HEK293 (cell line): Measurements from ENCODE around the gene CARD10.
A peak's percentile ranks its signal among the peaks of the same experiment; 100 is the strongest.

Source experiments
- CTCF ChIA-PET: fragments of 350-600 bp; formaldehyde crosslinking; extraction: SDS; loops from one replicate; lab custom pipeline; 2021; ENCODE audit warnings: antibody characterized with exemption; lab: Yijun Ruan, JAX
- POLR2A ChIA-PET: fragments of 300-600 bp; formaldehyde crosslinking; extraction: SDS; loops from one replicate; lab custom pipeline; 2020; ENCODE audit warnings: antibody characterized with exemption, inconsistent platforms; lab: Yijun Ruan, JAX
- H3K27ac ChIP-seq: fragments of 200-500 bp; sonication (Bioruptor generic); 2 replicates; pipeline ENCODE4 v1.5.1; 2014; ENCODE audit warnings: low read depth, low read length, control low read depth, inconsistent platforms; ENCODE audit errors: extremely low read depth
- H3K36me3 ChIP-seq, 2 experiments: fragments of 200-500 bp in 1 of 2; sonication (Bioruptor generic) in 1 of 2; 1 replicate in 1 of 2; 2 replicates in 1 of 2; pipeline ENCODE4 v1.5.1; 2014 to 2017; ENCODE audit warnings: inconsistent platforms in 2 of 2, low read length in 2 of 2; ENCODE audit not compliant: control insufficient read depth in 2 of 2, insufficient read depth in 1 of 2
- H3K4me1 ChIP-seq: fragments of 200-500 bp; sonication (Bioruptor generic); 2 replicates; pipeline ENCODE4 v1.5.1; 2014; ENCODE audit warnings: mild to moderate bottlenecking, low read length, inconsistent platforms; ENCODE audit not compliant: control insufficient read depth, insufficient read depth
- H3K4me3 ChIP-seq: 2 replicates; pipeline ENCODE4 v1.5.1; 2011; ENCODE audit warnings: low read depth, mild to moderate bottlenecking, control low read depth, low read length, moderate library complexity
- H3K9me3 ChIP-seq: fragments of 200-500 bp; sonication (Bioruptor generic); 2 replicates; pipeline ENCODE4 v1.5.1; 2014; ENCODE audit warnings: low read depth, low read length, inconsistent platforms; ENCODE audit not compliant: control insufficient read depth, insufficient read depth
- GLIS1 ChIP-seq: fragments of 450-650 bp; formaldehyde crosslinking; IDR thresholded peaks from 2 replicates; pipeline ENCODE4 v1.5.1; 2016; ENCODE audit warnings: missing biosample characterization, missing genetic modification characterization
- MZF1 ChIP-seq: fragments of 450-650 bp; formaldehyde crosslinking; IDR thresholded peaks from 2 replicates; pipeline ENCODE4 v1.5.1; 2017; ENCODE audit warnings: missing biosample characterization, missing genetic modification characterization, borderline replicate concordance
- REPIN1 ChIP-seq: fragments of 450-650 bp; formaldehyde crosslinking; IDR thresholded peaks from 2 replicates; pipeline ENCODE4 v1.5.1; 2017; ENCODE audit warnings: missing biosample characterization, missing genetic modification characterization, low read depth
- WT1 ChIP-seq: fragments of 450-650 bp; formaldehyde crosslinking; IDR thresholded peaks from 2 replicates; pipeline ENCODE4 v1.5.1; 2016; ENCODE audit warnings: missing biosample characterization, missing genetic modification characterization
- ZBTB20 ChIP-seq: fragments of 450-650 bp; formaldehyde crosslinking; IDR thresholded peaks from 2 replicates; pipeline ENCODE4 v1.5.1; 2016; ENCODE audit warnings: missing biosample characterization, missing genetic modification characterization
- ZBTB48 ChIP-seq: fragments of 450-650 bp; formaldehyde crosslinking; IDR thresholded peaks from 2 replicates; pipeline ENCODE4 v1.5.1; 2016; ENCODE audit warnings: missing biosample characterization, missing genetic modification characterization
- ZBTB7A ChIP-seq: fragments of 450-650 bp; formaldehyde crosslinking; IDR thresholded peaks from 2 replicates; pipeline ENCODE4 v1.5.1; 2016; ENCODE audit warnings: low read depth, missing biosample characterization, missing genetic modification characterization
- ZEB2 ChIP-seq: fragments of 450-650 bp; formaldehyde crosslinking; IDR thresholded peaks from 2 replicates; pipeline ENCODE4 v1.5.1; 2016; ENCODE audit warnings: missing biosample characterization, missing genetic modification characterization
- ZIC2 ChIP-seq: fragments of 450-650 bp; formaldehyde crosslinking; IDR thresholded peaks from 2 replicates; pipeline ENCODE4 v1.5.1; 2016; ENCODE audit warnings: missing biosample characterization, missing genetic modification characterization
- ZNF121 ChIP-seq: fragments of 450-650 bp; formaldehyde crosslinking; IDR thresholded peaks from 2 replicates; pipeline ENCODE4 v1.5.1; 2016; ENCODE audit warnings: missing biosample characterization, missing genetic modification characterization
- ZNF132 ChIP-seq: fragments of 450-650 bp; formaldehyde crosslinking; IDR thresholded peaks from 2 replicates; pipeline ENCODE4 v1.5.1; 2017; ENCODE audit warnings: missing biosample characterization, missing genetic modification characterization, borderline replicate concordance
- ZNF19 ChIP-seq: fragments of 450-650 bp; formaldehyde crosslinking; IDR thresholded peaks from 2 replicates; pipeline ENCODE4; 2016; ENCODE audit warnings: missing biosample characterization, missing genetic modification characterization, low read depth
- ZNF23 ChIP-seq: fragments of 450-650 bp; formaldehyde crosslinking; IDR thresholded peaks from 2 replicates; pipeline ENCODE4 v1.5.1; 2016; ENCODE audit warnings: missing biosample characterization, missing genetic modification characterization, borderline replicate concordance
- ZNF302 ChIP-seq: fragments of 450-650 bp; formaldehyde crosslinking; IDR thresholded peaks from 2 replicates; pipeline ENCODE4 v1.5.1; 2016; ENCODE audit warnings: missing biosample characterization, missing genetic modification characterization, low read depth
- ZNF510 ChIP-seq: fragments of 450-650 bp; formaldehyde crosslinking; IDR thresholded peaks from 2 replicates; pipeline ENCODE4 v1.5.1; 2018; ENCODE audit warnings: mild to moderate bottlenecking, missing genetic modification characterization, missing biosample characterization; ENCODE audit not compliant: insufficient replicate concordance
- ZNF624 ChIP-seq: fragments of 450-650 bp; formaldehyde crosslinking; IDR thresholded peaks from 2 replicates; pipeline ENCODE4 v1.5.1; 2017; ENCODE audit warnings: missing biosample characterization, missing genetic modification characterization
- ZNF654 ChIP-seq: fragments of 450-650 bp; formaldehyde crosslinking; IDR thresholded peaks from 2 replicates; pipeline ENCODE4 v1.5.1; 2016; ENCODE audit warnings: low read depth, missing biosample characterization, missing genetic modification characterization
- ZNF747 ChIP-seq: fragments of 450-650 bp; formaldehyde crosslinking; IDR thresholded peaks from 2 replicates; pipeline ENCODE4 v1.5.1; 2016; ENCODE audit warnings: missing biosample characterization, missing genetic modification characterization
- ZNF768 ChIP-seq: fragments of 450-650 bp; formaldehyde crosslinking; IDR thresholded peaks from 2 replicates; pipeline ENCODE4 v1.5.1; 2018; ENCODE audit warnings: missing biosample characterization, mild to moderate bottlenecking, missing genetic modification characterization
- ZNF791 ChIP-seq: fragments of 450-650 bp; formaldehyde crosslinking; IDR thresholded peaks from 2 replicates; pipeline ENCODE4 v1.5.1; 2016; ENCODE audit warnings: missing biosample characterization, missing genetic modification characterization
- ZXDB ChIP-seq: fragments of 450-650 bp; formaldehyde crosslinking; IDR thresholded peaks from 2 replicates; pipeline ENCODE4 v1.5.1; 2016; ENCODE audit warnings: missing biosample characterization, missing genetic modification characterization
- TF ChIP-seq, protein P1 (sequence below): fragments of 450-650 bp; formaldehyde crosslinking; IDR thresholded peaks from 2 replicates; pipeline ENCODE4 v1.5.1; 2016; ENCODE audit warnings: missing biosample characterization, missing genetic modification characterization
- TF ChIP-seq, protein P2 (sequence below): fragments of 450-650 bp; formaldehyde crosslinking; IDR thresholded peaks from 2 replicates; pipeline ENCODE4 v1.5.0; 2017; ENCODE audit warnings: missing biosample characterization, missing genetic modification characterization, borderline replicate concordance
- TF ChIP-seq, protein P3 (sequence below): fragments of 450-650 bp; formaldehyde crosslinking; IDR thresholded peaks from 2 replicates; pipeline ENCODE4 v1.5.1; 2016; ENCODE audit warnings: missing biosample characterization, missing genetic modification characterization

CARD10 gene

DNA sequence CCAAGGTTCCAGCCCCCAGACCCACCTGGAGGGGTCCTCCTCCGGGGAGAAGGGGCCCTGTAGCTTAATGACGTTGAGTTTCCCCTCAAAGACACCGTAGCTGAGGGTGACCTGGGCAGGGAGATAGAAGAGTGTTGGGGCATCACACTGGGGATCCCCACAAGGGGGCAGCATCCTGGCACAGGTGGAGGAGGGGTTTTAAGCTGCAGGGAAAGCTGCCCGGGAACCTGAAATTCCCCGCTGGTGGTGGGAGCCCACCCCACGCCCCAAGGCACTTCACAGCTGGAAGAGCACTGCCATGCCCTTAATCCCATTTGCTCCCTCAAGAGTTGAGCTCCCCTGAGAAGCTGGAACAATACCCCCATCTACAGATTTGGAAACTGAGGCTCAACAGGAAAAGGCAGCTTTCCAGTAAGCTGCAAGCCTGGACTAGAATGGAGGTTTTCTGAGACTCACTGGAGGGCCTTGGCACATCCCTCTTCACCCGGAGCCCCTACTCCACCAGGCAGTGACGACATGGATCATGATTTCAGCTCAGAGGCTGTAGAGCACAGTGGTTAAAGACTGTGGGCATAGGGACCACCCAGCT, 46.7 kb downstream of the CARD10 start:
- H3K4me3 ChIP-seq = no peak overlapping the region
- no peak overlapping the region for H3K27ac ChIP-seq
- H3K4me1 ChIP-seq = no peaks in the 10 kb centered on the region
- POLR2A ChIA-PET = interaction anchor here (0.7 to 1.7 kb wide), 3 partner anchors 40 to 69 kb away, joined by 3 to 5 read pairs (median 3); no protein-coding TSS in a partner anchor
- no peaks in the 10 kb centered on the region for H3K36me3 ChIP-seq
- TF ChIP-seq ZIC2 (tag by site-specific recombination) (0 out of 2 replicates have a peak, but pooled peaks have one; percentile 11), ZNF302 (no peak), ZNF624 (tag by site-specific recombination) (no peak), ZNF654 (tag by site-specific recombination) (peak; percentile 41), ZBTB20 (tag by site-specific recombination) (peak; percentile 19; the same call in 1 of the 2 replicates)
- TF ChIP-seq, protein P1, sequence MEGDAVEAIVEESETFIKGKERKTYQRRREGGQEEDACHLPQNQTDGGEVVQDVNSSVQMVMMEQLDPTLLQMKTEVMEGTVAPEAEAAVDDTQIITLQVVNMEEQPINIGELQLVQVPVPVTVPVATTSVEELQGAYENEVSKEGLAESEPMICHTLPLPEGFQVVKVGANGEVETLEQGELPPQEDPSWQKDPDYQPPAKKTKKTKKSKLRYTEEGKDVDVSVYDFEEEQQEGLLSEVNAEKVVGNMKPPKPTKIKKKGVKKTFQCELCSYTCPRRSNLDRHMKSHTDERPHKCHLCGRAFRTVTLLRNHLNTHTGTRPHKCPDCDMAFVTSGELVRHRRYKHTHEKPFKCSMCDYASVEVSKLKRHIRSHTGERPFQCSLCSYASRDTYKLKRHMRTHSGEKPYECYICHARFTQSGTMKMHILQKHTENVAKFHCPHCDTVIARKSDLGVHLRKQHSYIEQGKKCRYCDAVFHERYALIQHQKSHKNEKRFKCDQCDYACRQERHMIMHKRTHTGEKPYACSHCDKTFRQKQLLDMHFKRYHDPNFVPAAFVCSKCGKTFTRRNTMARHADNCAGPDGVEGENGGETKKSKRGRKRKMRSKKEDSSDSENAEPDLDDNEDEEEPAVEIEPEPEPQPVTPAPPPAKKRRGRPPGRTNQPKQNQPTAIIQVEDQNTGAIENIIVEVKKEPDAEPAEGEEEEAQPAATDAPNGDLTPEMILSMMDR = peak; percentile 63
- H3K9me3 ChIP-seq = no peaks in the 10 kb centered on the region
- CTCF ChIA-PET = interaction anchor here (0.5 to 7.2 kb wide), 41 partner anchors 9 to 1242 kb away, joined by 3 to 115 read pairs (median 5); partner anchors contain the start of genes CARD10 and MFNG

DNA sequence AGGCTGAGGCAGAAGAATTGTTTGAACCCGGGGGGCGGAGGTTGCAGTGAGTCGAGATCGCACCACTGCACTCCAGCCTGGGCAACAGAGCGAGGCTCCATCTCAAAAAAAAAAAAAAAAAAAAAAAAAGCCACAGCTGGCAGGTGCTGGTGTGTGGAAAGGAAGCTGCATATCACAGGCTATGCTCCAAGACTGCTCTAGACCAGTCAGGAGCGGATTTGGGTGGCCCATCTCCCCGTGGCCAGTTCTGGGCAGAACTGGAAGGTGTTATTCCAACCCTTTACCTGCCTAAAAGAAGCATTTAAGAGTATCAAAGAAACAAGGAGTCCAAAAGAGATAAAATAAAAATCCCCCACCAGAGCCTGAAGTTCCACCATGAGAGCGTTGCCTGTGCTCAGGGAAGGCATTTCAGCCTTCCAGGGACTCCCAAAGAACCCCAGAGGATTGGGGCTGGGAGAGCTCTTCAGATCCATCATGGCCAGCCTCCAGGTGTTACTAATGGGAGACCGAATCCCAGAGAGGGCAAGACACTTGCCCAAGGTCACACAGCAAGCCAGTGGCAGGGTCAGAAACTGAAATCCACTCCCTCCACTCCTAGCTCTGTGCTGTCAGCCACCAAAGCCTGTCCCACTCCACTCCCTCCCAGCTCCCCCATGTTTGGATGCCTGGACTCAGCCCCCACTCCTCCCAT, 47.3 kb downstream of the CARD10 start:
- Histone ChIP-seq H3K36me3 (no peaks in the 10 kb centered on the region), H3K4me3 (no peak overlapping the region)
- TF ChIP-seq ZNF19 (tag by site-specific recombination) (no peak), ZNF768 (tag by site-specific recombination) (peak; percentile 77; the same call in 1 of the 2 replicates), ZBTB48 (no peak), ZNF791 (no peak)
- TF ChIP-seq, all 188 proteins: peak for 1
- Histone ChIP-seq H3K4me1 (no peaks in the 10 kb centered on the region), H3K9me3 (no peaks in the 10 kb centered on the region), H3K27ac (no peak overlapping the region)
- ChIA-PET CTCF (interaction anchor here (0.5 to 7.2 kb wide), 35 partner anchors 9 to 1031 kb away, joined by 3 to 115 read pairs (median 6); partner anchors contain the start of genes CARD10 and MFNG), POLR2A (interaction anchor here (1.7 kb wide), 1 partner anchor 41 kb away, joined by 5 read pairs; no protein-coding TSS in a partner anchor)

DNA sequence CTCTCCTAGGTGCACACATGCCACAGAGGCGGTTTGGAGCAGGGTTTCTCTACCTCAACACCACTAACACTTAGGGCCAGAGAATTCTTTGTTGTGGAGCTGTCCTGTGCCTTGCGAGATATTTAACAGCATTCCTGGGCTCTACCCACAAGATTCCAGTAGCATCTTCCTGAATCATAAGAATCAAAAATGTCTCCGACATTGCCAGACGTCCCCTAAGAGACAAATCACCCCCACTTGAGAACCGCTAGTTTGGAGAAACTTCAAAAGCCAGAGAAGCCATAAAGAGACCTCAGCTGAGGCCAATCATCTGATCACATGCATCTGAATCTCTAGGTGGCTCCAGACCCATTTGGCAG, 49.1 kb downstream of the CARD10 start:
- H3K36me3 ChIP-seq = no peaks in the 10 kb centered on the region
- no peaks in the 10 kb centered on the region for H3K4me1 ChIP-seq
- TF ChIP-seq, protein P2, sequence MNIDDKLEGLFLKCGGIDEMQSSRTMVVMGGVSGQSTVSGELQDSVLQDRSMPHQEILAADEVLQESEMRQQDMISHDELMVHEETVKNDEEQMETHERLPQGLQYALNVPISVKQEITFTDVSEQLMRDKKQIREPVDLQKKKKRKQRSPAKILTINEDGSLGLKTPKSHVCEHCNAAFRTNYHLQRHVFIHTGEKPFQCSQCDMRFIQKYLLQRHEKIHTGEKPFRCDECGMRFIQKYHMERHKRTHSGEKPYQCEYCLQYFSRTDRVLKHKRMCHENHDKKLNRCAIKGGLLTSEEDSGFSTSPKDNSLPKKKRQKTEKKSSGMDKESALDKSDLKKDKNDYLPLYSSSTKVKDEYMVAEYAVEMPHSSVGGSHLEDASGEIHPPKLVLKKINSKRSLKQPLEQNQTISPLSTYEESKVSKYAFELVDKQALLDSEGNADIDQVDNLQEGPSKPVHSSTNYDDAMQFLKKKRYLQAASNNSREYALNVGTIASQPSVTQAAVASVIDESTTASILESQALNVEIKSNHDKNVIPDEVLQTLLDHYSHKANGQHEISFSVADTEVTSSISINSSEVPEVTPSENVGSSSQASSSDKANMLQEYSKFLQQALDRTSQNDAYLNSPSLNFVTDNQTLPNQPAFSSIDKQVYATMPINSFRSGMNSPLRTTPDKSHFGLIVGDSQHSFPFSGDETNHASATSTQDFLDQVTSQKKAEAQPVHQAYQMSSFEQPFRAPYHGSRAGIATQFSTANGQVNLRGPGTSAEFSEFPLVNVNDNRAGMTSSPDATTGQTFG (tag by site-specific recombination) = no peak
- TF ChIP-seq ZEB2 (no peak), WT1 (tag by site-specific recombination) (no peak), ZNF132 (tag by site-specific recombination) (no peak), ZNF510 (tag by site-specific recombination) (no peak), ZNF747 (no peak), ZBTB7A (tag by site-specific recombination) (no peak), GLIS1 (no peak), ZXDB (tag by site-specific recombination) (no peak), ZNF23 (no peak), ZNF624 (tag by site-specific recombination) (no peak), ZNF121 (tag by site-specific recombination) (no peak), REPIN1 (tag by site-specific recombination) (no peak), MZF1 (tag by site-specific recombination) (no peak)
- TF ChIP-seq, protein P3, sequence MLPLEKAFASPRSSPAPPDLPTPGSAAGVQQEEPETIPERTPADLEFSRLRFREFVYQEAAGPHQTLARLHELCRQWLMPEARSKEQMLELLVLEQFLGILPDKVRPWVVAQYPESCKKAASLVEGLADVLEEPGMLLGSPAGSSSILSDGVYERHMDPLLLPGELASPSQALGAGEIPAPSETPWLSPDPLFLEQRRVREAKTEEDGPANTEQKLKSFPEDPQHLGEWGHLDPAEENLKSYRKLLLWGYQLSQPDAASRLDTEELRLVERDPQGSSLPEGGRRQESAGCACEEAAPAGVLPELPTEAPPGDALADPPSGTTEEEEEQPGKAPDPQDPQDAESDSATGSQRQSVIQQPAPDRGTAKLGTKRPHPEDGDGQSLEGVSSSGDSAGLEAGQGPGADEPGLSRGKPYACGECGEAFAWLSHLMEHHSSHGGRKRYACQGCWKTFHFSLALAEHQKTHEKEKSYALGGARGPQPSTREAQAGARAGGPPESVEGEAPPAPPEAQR = no peak
- no peaks in the 10 kb centered on the region for H3K9me3 ChIP-seq
- H3K27ac ChIP-seq = no peak overlapping the region
- ChIA-PET CTCF (interaction anchor here (0.5 to 1.9 kb wide), 7 partner anchors 10 to 200 kb away, joined by 3 to 6 read pairs (median 4); no protein-coding TSS in a partner anchor), POLR2A (interaction anchor here (0.6 kb wide), 1 partner anchor 124 kb away, joined by 3 read pairs; no protein-coding TSS in a partner anchor)
- no peak overlapping the region for H3K4me3 ChIP-seq
